HG03378 (cell line): ENCODE results near the gene ZFYVE28.

ENCODE experiments used
- ATAC-seq: cut with Tn5 transposase; IDR thresholded peaks from one replicate; pipeline ENCODE4 v1.9.1; 2021; ENCODE audit warnings: mild to moderate bottlenecking, moderate library complexity; ENCODE audit not compliant: unreplicated experiment

The ZFYVE28 gene

DNA sequence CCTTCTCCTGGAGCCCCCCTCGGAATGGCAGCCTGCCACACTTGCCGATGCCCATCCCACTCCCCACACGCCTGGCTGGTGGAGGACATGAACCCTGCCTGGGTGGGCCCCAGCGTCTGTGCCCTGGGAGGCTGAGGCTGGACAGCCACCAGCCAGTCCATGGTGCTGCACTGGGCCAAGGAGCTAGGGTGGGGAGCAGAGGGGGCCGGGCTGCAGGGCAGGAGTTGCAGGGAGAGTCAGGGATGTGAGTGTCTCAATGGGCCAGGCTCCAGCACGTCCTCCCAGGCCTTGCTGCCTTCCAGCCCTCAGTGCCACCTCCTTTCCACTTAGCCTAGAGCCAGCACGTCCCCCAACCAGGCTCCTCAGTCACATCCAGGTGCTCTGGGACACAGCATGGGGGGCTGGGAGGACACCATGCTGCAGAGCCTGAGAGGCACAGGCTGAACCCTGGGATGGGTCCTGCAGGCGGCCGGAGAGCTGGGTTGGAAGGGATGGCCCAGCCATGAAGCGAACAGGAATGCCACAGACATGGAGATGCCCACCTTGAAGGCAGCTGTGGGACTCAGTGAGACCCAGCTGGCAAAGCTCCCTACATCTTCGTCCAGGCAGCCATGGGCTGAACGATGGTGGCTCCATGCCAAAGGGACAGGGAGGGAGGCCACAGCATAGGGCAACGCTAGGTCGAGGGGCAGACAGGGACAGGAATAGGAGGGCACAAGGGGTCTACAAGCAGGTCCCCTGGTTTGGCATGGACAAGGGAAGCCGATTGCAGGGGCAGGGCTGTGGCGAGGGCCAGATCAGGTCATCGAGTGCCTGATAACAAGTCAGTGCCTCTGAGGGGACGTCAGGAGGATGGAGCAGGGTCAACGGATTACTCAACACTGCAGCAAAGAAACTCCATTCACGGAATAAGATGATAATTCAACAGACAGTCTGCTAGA, 126.5 kb downstream of the ZFYVE28 start:
- no peak for ATAC-seq

DNA sequence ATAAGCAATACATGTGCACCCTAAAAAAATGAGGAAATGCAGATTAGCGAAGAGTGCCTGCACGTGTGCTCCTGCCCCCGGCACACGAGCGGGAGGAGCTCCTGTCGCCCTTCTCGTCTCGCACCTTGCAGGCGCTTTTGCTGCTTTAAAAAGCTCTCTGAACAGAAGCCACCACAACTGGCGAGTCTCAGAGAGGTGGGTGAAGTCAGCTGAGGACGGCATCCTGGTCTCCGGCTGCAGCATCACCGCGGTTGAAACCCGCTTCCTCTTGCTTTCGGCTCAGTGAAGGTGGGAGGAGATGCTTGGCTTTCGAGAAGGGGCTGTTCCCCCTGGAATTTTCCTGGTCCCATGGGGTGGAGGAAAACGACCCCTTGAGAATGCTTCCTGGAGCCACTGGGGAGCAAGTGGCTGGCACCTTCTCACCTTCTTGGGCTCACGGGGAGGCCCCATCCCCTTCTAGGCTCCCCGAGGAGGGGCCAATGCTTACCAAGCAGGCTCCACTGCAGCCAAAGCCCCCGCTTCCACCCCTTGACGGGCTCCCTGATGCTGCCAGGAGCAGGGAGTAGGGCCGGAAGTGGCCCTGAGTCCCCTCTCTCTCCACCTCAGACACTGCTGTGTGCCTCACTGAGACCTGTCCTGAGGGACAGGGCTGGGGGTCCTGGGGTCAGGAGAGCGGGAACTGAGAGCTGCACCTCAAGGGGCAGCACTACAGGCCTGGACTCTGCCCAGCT, 127.3 kb downstream of the ZFYVE28 start:
- ATAC-seq: no peak

- ATAC-seq: no peak
These were observed 128.0 kb downstream of the ZFYVE28 start for GRCh38 chr4:2290488-2290887.

- ATAC-seq: no peak
These were observed 128.5 kb downstream of the ZFYVE28 start for GRCh38 chr4:2289955-2290333.

DNA sequence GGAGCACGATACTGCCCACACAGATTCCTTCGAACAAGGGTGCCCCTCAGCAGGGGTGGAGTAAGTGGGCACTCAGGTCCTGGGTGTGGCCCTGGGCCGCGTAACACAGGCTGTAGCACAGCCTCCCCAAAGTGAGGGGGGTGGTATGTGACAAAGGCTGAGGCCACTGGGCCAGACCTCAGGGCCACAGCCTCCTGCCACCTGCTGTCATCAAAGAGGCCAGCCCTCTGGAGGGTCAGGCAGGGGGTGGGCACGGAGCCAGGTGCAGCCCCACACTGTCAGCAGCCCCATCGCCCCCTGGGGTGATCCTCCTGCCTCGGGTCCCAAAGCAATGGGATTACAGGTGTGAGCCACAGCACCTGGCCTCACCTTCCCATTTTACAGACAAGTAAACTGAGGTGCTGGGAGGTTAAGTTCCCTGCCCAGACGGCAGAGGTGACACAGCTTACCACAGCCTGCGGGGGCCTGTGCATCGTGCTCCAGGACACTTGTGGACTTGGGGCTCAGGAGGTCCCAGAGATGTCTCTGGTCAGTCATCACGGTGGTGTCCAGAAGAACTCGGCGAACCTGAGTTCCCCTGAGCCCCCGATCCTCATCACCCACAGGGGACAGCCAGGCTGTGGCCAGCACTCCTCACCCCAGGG, 129.0 kb downstream of the ZFYVE28 start:
- ATAC-seq: no peak

DNA sequence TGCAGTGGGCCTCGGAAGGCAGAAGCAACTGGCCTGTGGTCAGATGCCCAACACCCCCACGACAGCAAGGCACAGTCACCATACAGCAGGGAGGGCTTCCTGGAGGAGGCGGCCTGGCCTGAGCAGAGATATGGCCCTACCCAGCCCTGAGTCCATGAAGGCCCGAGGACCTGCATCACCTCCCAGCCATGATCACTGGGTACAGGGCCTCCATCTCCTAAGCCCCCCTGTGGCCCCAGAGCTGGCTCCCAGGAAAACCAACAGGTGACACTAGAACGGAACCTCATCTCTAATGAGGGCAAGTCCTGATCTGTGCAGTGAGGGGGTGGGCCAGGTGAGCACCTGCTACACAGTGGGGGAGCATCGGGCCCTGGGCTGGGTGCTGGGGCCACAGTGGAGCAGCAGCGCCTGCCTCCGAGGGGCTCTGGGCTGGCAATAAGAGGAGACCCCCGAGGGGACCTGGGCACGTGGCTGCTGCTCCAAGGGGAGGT, 130.3 kb downstream of the ZFYVE28 start:
- no peak for ATAC-seq

DNA sequence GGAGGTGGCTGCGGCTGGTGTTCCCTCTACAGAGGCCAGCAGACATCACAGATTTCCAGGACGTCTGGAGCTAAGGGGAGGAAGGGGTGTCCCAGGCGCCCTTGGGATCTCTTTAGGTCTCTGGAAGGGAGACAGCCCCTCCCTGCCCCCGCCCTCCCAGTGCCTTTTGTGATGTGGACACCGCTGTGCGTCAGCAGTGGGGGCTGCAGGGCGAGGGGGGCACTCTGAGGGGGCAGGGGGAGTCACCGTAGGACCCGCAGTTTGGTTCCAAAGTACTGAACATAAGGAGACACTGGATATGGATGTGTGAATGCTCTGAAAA, 130.9 kb downstream of the ZFYVE28 start:
- ATAC-seq: no peak

DNA sequence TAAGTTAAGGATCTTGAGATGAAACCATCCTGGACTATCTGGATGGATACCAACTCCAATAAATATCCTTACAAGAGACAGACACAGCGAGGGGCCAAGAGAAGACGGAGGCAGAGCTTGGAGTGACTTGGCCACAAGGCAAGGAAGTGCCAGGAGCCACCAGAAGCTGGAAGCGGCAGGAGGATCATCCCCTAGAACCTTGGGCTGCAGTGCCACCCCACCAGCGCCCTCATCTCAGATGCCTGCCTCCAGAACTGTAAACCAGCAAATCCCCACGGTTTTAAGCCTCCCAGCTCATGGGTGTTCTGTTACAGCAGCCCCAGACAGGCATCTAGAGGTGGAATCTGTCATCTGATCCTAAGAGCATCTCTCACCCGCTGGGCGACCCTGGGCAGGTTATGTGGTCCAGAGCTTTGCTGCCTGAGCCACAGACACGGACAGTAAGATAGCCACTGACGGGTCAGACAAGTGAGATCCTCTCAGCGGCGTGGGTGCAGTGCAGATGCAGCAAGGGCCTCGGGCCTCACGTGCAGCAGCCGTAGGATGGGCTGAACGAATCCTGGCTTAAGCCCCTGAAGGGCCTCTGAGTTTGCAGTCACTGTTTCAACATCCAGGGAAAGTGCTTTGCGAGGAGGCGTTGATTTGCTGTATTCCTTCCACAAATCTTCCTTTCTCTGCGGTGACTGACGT, 131.4 kb downstream of the ZFYVE28 start:
- ATAC-seq: no peak

- ATAC-seq: no peak
These were observed 132.6 kb downstream of the ZFYVE28 start for GRCh38 chr4:2285613-2286381.

DNA sequence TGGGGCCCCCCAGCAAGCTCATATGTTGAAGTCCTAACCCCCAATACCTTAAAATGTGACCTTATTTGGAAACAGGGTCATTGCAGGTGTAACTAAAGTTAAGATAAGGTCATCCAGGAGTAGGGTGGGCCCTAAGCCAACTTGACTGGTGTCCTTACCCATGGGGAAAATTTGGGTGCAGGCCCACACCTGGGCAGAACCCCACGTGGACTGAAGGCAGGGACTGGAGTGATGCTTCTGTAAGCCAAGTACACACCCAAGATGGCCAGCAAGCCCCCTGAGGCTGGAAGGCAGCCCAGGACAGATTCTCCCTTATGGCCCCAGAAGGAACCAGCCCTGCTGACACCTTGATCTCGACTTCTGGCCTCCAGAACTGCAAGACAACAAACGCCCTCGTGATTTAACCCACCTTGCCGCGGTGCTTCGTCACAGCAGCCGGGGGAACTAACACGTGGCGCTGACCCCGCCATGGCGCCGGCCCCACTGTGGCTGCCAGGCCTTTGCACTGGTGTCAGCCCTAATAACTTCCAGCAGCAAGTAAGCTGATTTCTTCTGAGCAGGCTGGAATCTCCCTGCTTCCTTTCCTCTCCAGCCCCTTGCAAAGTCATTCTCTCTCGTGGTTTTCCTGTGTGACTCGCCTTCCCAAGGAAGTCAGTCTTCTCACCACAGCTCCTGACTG, 133.4 kb downstream of the ZFYVE28 start:
- ATAC-seq: no peak

DNA sequence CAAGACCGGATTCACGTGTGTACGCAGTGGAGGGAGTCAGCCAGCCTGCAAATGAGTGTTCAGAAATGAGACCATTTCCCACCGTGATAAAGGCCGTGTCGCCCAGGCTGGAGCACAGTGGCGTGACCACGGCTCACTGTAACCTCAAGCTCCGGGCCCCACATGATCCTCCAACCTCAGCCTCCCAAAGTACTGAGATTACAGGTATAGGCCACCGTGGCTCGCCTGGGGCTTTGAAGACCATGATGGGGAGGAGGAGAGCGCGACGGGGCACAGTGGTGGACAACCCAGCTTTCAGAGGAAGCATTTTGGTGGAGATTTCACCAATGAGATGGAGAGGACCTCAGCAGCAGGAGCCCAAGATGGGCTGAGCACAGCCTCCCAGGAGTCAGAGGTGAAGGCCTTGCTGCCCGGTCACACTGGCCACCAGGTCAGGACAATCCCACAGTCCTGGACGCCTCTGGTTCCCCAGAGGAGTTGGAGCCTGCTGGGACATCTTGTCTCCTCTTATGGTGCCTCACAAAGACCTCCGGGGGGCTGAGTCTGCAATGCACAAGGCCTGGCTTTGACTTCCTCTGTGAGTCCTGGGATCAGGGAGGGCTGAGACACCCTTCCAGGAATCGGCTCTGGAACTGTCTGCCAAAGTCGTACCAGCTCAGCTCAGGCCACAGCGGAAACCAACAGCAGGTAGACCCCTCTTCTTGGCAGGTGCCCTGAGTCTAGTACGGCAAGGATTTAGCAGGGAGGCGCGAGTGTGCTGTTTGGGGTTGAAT, 134.1 kb downstream of the ZFYVE28 start:
- ATAC-seq: no peak

DNA sequence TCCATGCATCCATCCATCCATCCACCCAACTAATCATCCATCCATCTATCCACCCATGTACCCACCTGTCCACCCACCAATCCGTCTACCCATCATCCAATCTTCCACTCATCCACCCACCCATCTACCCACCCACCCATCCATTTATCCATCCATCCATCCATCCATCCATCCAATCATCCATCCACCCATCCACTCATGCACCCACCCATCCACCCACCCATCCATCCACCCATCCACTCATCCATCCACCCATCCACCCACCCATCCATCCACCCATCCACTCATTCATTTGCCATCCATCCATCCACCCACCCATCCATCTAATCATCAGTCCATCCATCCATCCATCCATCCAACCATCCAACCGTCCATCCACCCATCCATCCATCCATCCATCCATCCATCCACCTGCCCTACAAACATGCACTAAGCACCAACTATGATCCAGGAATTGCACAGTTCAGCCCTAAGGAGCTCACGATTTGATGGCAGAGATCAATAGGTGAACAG, 135.2 kb downstream of the ZFYVE28 start:
- no peak for ATAC-seq

DNA sequence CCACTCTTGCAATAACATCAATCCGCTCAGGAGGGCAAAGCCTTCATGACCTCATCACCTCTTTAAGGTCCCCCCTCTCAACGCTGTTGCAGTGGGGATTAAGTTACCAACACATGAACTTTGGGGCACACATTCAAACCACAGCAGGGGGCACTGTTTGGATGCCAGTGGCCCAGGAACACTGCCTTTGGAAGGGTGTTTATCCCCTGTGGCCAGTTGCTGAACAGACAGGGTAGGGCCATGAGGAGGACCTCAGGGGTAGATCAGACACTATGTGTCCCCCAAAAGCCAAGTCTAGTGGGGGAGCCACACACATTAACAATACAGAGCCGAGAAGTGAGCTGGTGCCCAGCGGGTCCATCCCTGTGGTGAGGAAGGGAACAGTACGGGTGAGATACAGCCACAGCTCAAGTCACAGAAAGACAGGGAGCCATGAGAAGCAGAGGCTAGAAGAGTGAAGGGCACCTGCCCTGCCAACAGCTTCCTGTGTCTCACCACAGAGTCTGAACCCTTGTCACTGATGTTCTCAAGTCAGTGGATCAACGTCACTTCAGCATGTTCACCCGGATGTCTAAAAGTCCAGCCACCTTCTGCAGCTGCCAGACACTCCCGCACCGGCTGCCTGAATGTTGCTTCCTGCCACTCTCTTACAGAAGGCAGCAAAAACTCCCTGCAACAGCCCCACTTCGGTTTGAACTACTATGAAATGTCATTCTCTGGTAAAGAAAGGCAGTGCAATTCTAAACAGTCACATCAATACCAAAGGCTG, 136.7 kb downstream of the ZFYVE28 start:
- ATAC-seq: peak; percentile 69

- ATAC-seq: no peak
These were observed 137.7 kb downstream of the ZFYVE28 start for GRCh38 chr4:2280531-2281300.

DNA sequence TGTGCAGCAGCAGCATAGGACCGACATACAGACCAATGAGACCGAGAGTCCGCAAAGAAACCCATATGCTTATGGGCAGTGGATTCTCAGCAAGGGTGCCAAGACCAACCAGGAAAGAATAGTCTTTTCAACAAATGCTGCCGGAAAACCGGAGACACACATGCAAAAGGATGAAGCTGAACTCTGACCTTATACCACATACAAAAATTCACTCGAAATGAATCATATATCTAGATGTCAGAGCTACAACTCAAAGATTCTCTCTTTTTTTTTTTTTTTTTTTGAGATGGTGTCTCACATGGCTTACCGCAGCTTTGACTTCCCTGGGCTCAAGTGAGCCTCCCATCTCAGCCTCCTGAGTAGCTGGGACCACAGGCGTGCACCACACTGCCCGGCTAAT, 140.5 kb downstream of the ZFYVE28 start:
- ATAC-seq: no peak

GRCh38 chr4:2276581-2277325, 141.7 kb downstream of the ZFYVE28 start:
- no peak for ATAC-seq
